ENCODE data around the gene SPIRE1.

Gene SPIRE1

GRCh38 chr18:12657684-12658425, at the start of gene SPIRE1:
Gene SPIRE1 (minus strand): TSS chr18:12658107. CDS start chr18:12657866, 241 bp downstream.
- peak within 1 kb of the TSS; percentile 65 for H3K4me3 ChIP-seq (ENCODE audit: low read length)
- no peak for TF ChIP-seq ZNF274 (IDR thresholded peaks at IDR 0.05; ENCODE audit: low read depth, low read length)

- H3K4me3 ChIP-seq (ENCODE audit: low read length), result peak overlapping the region; percentile 86
- TF ChIP-seq ZNF274 (IDR thresholded peaks at IDR 0.05; ENCODE audit: low read depth, low read length), result no peak
Observed at GRCh38 chr18:12703664-12704063, 45.8 kb upstream of the SPIRE1 start.

GRCh38 chr18:12703096-12703567, 45.2 kb upstream of the SPIRE1 start:
- H3K4me3 ChIP-seq (ENCODE audit: low read length), result peak overlapping the region; percentile 86
- no peak for TF ChIP-seq ZNF274 (IDR thresholded peaks at IDR 0.05; ENCODE audit: low read depth, low read length)

- H3K4me3 ChIP-seq (ENCODE audit: low read length), result peak within 1 kb of the TSS; percentile 86
- TF ChIP-seq ZNF274 (IDR thresholded peaks at IDR 0.05; ENCODE audit: low read depth, low read length), result no peak
Observed at GRCh38 chr18:12702221-12703095, 44.6 kb upstream of the SPIRE1 start, which contains the start of the genes CEP76 and PSMG2. Gene CEP76 (minus strand): TSS chr18:12702723. CDS start chr18:12702548, 175 bp downstream. Gene PSMG2 (plus strand): TSS chr18:12703042. CDS start chr18:12703108, 66 bp downstream.

GRCh38 chr18:12701161-12701560, 43.3 kb upstream of the SPIRE1 start:
- H3K4me3 ChIP-seq (ENCODE audit: low read length), result peak overlapping the region; percentile 86

GRCh38 chr18:12699747-12700146, 41.8 kb upstream of the SPIRE1 start:
- no peak overlapping the region for H3K4me3 ChIP-seq (ENCODE audit: low read length)
- no peak for TF ChIP-seq ZNF274 (IDR thresholded peaks at IDR 0.05; ENCODE audit: low read depth, low read length)

More at GRCh38 chr18:12701161-12701560, 43.3 kb upstream of the SPIRE1 start:
- no peak for TF ChIP-seq ZNF274 (IDR thresholded peaks at IDR 0.05; ENCODE audit: low read depth, low read length)

GRCh38 chr18:12694032-12694431, 36.1 kb upstream of the SPIRE1 start:
- TF ChIP-seq ZNF274 (IDR thresholded peaks at IDR 0.05; ENCODE audit: low read depth, low read length), result no peak
- H3K4me3 ChIP-seq (ENCODE audit: low read length), result no peak overlapping the region

- H3K4me3 ChIP-seq (ENCODE audit: low read length), result no peak overlapping the region
- TF ChIP-seq ZNF274 (IDR thresholded peaks at IDR 0.05; ENCODE audit: low read depth, low read length), result no peak
Observed at GRCh38 chr18:12692206-12692605, 34.3 kb upstream of the SPIRE1 start.

- TF ChIP-seq ZNF274 (IDR thresholded peaks at IDR 0.05; ENCODE audit: low read depth, low read length), result no peak
- no peak overlapping the region for H3K4me3 ChIP-seq (ENCODE audit: low read length)
Observed at GRCh38 chr18:12689256-12689850, 31.4 kb upstream of the SPIRE1 start.

- no peak for TF ChIP-seq ZNF274 (IDR thresholded peaks at IDR 0.05; ENCODE audit: low read depth, low read length)
- H3K4me3 ChIP-seq (ENCODE audit: low read length), result no peak overlapping the region
Observed at GRCh38 chr18:12686100-12686499, 28.2 kb upstream of the SPIRE1 start.

- no peak overlapping the region for H3K4me3 ChIP-seq (ENCODE audit: low read length)
- TF ChIP-seq ZNF274 (IDR thresholded peaks at IDR 0.05; ENCODE audit: low read depth, low read length), result no peak
Observed at GRCh38 chr18:12679183-12679786, 21.4 kb upstream of the SPIRE1 start.

- no peak for TF ChIP-seq ZNF274 (IDR thresholded peaks at IDR 0.05; ENCODE audit: low read depth, low read length)
- no peak overlapping the region for H3K4me3 ChIP-seq (ENCODE audit: low read length)
Observed at GRCh38 chr18:12668041-12668440, 10.1 kb upstream of the SPIRE1 start.

GRCh38 chr18:12659904-12660605, 2.1 kb upstream of the SPIRE1 start:
- TF ChIP-seq ZNF274 (IDR thresholded peaks at IDR 0.05; ENCODE audit: low read depth, low read length), result no peak
- H3K4me3 ChIP-seq (ENCODE audit: low read length), result no peak overlapping the region

Measured in GM08714 (cell line).